H1 (cell line): Measurements from ENCODE around the gene KLHDC10.

ENCODE experiments used
- ATF3 ChIP-seq: IDR thresholded peaks from 2 replicates; pipeline ENCODE4 v1.6.1; 2011; ENCODE audit warnings: low read depth, mild to moderate bottlenecking, low read length; ENCODE audit not compliant: insufficient read depth
- CHD2 ChIP-seq: IDR thresholded peaks from 2 replicates; pipeline ENCODE4 v1.6.1; 2012; ENCODE audit warnings: low read length, improper control_type of control experiment
- CTCF ChIP-seq, 3 experiments: IDR thresholded peaks; 1 replicate in 2 of 3; 2 replicates in 1 of 3; pipeline versions ENCODE4 v1.5.1 to v1.6.1; 2011; ENCODE audit warnings: low read length in 3 of 3, mild to moderate bottlenecking in 3 of 3, inconsistent platforms in 2 of 3, low read depth in 1 of 3, moderate library complexity in 1 of 3; ENCODE audit not compliant: insufficient read depth in 1 of 3; ENCODE audit errors: control extremely low read depth in 1 of 3
- FOSL1 ChIP-seq: IDR thresholded peaks from 2 replicates; pipeline ENCODE4 v1.6.1; 2011; ENCODE audit warnings: mild to moderate bottlenecking, low read depth, low read length, moderate library complexity; ENCODE audit not compliant: insufficient read depth
- POLR2A ChIP-seq, 2 experiments: IDR thresholded peaks; 1 replicate in 1 of 2; 2 replicates in 1 of 2; pipeline ENCODE4 v1.6.1; 2011; ENCODE audit warnings: low read depth in 2 of 2, low read length in 2 of 2, mild to moderate bottlenecking in 2 of 2; ENCODE audit errors: control extremely low read depth in 1 of 2
- RAD21 ChIP-seq, 2 experiments: IDR thresholded peaks in 1 of 2; conservative IDR thresholded peaks in 1 of 2; 2 replicates each; pipeline ENCODE4 v1.6.1; 2011; ENCODE audit warnings: low read depth in 2 of 2, low read length in 2 of 2, improper control_type of control experiment in 1 of 2, inconsistent platforms in 1 of 2, mild to moderate bottlenecking in 1 of 2, moderate library complexity in 1 of 2
- TAF1 ChIP-seq: IDR thresholded peaks from 2 replicates; pipeline ENCODE4 v1.6.1; 2011; ENCODE audit warnings: mild to moderate bottlenecking, low read depth, low read length
- USF2 ChIP-seq: IDR thresholded peaks from 2 replicates; pipeline ENCODE4 v1.6.1; 2011; ENCODE audit warnings: low read length, improper control_type of control experiment
- YY1 ChIP-seq: IDR thresholded peaks from 2 replicates; pipeline ENCODE4 v1.6.1; 2011; ENCODE audit warnings: low read depth, mild to moderate bottlenecking, low read length

- TF ChIP-seq ATF3: no peak
- TF ChIP-seq USF2: no peak
- TF ChIP-seq YY1: no peak
- no peak for TF ChIP-seq RAD21 (IDR thresholded peaks at IDR 0.05 in 1 of 2, conservative IDR thresholded peaks at IDR 0.05 in 1 of 2; ENCODE audit: low read depth in 2 of 2, low read length in 2 of 2)
- no peak for TF ChIP-seq CTCF (IDR thresholded peaks at IDR 0.05; ENCODE audit: control extremely low read depth in 1 of 3, insufficient read depth in 1 of 3, low read depth in 1 of 3, low read length in 3 of 3)
- TF ChIP-seq POLR2A (IDR thresholded peaks at IDR 0.05; ENCODE audit: control extremely low read depth in 1 of 2, low read depth in 2 of 2, low read length in 2 of 2): no peak
- no peak for TF ChIP-seq TAF1
- no peak for TF ChIP-seq FOSL1
- TF ChIP-seq CHD2: no peak
Observed at GRCh38 chr7:130180571-130181262, 110.4 kb downstream of the KLHDC10 start.
